OCI-LY1 (cell line): ENCODE data around the gene NUPR1.

Source experiments
- EZH2 ChIP-seq: fragments of 200-600 bp; sonication (generic), shearing (Covaris generic); IDR thresholded peaks from 2 replicates; pipeline ENCODE4 v1.8.0; 2017; ENCODE audit warnings: borderline replicate concordance, mixed run types, mild to moderate bottlenecking, antibody characterized with exemption, low read length, moderate library complexity, mixed read lengths
- TF ChIP-seq, protein P1 (sequence below): fragments of 200-600 bp; sonication (generic), shearing (Covaris generic); IDR thresholded peaks from 2 replicates; pipeline ENCODE4 v1.5.1; 2017; ENCODE audit warnings: mild to moderate bottlenecking, antibody characterized with exemption, low read length, moderate library complexity, mixed read lengths

GRCh38 chr16:28499854-28500253, 38.9 kb downstream of the NUPR1 start:
- TF ChIP-seq, protein P1, sequence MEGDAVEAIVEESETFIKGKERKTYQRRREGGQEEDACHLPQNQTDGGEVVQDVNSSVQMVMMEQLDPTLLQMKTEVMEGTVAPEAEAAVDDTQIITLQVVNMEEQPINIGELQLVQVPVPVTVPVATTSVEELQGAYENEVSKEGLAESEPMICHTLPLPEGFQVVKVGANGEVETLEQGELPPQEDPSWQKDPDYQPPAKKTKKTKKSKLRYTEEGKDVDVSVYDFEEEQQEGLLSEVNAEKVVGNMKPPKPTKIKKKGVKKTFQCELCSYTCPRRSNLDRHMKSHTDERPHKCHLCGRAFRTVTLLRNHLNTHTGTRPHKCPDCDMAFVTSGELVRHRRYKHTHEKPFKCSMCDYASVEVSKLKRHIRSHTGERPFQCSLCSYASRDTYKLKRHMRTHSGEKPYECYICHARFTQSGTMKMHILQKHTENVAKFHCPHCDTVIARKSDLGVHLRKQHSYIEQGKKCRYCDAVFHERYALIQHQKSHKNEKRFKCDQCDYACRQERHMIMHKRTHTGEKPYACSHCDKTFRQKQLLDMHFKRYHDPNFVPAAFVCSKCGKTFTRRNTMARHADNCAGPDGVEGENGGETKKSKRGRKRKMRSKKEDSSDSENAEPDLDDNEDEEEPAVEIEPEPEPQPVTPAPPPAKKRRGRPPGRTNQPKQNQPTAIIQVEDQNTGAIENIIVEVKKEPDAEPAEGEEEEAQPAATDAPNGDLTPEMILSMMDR: no peak
- no peak for TF ChIP-seq EZH2
